ENCODE measurements around the gene KPNB1.

GRCh38 chr17:47603830-47604597, 45.7 kb upstream of the KPNB1 start:
- TF ChIP-seq L3MBTL2 (conservative IDR thresholded peaks at IDR 0.05) (no peak), NFRKB (IDR thresholded peaks at IDR 0.05) (no peak), ELF4 (IDR thresholded peaks at IDR 0.05) (no peak), SP1 (IDR thresholded peaks at IDR 0.05) (no peak), FOXK2 (IDR thresholded peaks at IDR 0.05) (no peak), ARNT (IDR thresholded peaks at IDR 0.05) (no peak)
